Measurements from ENCODE around the gene STK32B.

The STK32B gene

GRCh38 chr4:5446595-5447226, 395.4 kb downstream of the STK32B start:
- no peak for DNase-seq (ENCODE audit: low read depth)

DNA sequence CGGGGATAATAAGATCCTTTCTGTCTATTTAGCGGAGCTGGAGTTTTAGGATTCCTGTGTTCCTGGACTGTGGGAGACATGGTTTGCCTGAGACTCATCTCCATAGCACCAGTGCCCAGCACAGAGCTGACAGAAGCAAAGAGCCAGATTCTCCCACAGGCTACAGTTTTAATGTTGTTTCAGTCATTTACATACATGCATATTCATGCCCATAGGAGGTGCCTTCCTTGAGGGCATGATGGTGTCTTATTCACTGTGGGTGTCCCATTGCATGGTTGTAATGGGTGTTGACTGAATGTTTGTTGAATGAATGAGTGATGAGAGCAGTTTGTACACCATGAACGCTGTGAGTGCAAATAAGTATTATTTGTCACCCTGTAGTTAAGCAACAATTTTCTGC, 396.5 kb downstream of the STK32B start:
- DNase-seq (ENCODE audit: low read depth): no peak

- DNase-seq (ENCODE audit: low read depth): no peak
Observed at GRCh38 chr4:5448221-5448620, 396.9 kb downstream of the STK32B start.

DNA sequence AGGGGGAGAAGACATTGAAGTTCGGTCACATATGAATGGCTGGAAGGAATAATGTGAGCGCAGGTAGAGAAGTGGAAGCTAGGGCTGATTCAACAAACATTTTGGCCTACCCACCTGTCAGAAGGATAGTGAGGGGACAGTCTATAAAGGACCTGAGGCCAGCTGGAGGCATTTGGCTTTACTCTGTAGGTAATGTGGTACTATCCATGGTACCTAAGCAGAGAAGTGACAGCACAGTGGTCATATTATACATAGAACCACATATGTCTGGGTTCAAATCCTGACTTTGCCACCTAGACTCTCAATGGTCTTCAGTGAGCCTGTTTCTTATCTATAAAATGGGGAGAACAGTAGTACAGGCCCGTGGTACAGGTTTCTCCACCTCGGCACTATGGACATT, 400.0 kb downstream of the STK32B start:
- DNase-seq (ENCODE audit: low read depth): no peak

GRCh38 chr4:5452156-5452555, 400.9 kb downstream of the STK32B start:
- no peak for DNase-seq (ENCODE audit: low read depth)

DNA sequence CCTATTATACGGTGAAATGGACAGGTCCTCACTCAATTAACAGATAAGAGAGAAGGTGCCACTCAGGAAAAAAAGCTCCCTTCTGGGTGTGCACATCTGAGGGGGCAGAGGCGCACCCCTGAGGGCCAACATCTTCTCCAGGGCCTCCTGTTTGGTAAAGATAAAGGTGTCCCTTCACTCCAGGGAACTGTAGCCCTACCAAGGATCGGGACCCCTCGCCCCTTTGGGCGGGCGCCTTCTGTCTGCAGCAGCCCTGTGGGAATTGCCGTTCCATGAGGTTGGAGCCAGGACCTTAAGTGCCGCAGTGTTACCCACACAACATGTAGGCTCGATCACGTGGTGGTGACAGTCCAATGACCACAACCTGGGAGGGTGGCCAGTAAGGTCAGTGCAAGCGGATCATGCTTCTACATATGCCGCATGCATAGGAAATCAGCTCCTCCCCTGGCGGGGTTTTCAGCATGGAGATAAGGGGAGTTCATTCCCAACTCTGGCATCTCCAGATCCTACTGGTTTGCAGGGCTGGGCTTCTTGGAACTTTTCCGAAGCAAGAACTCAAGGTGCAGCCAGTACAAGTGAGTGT, 403.8 kb downstream of the STK32B start:
- no peak for DNase-seq (ENCODE audit: low read depth)

- DNase-seq (ENCODE audit: low read depth): no peak
Observed at GRCh38 chr4:5456296-5456845, 405.1 kb downstream of the STK32B start.

GRCh38 chr4:5458676-5459075, 407.4 kb downstream of the STK32B start:
- no peak for DNase-seq (ENCODE audit: low read depth)

DNA sequence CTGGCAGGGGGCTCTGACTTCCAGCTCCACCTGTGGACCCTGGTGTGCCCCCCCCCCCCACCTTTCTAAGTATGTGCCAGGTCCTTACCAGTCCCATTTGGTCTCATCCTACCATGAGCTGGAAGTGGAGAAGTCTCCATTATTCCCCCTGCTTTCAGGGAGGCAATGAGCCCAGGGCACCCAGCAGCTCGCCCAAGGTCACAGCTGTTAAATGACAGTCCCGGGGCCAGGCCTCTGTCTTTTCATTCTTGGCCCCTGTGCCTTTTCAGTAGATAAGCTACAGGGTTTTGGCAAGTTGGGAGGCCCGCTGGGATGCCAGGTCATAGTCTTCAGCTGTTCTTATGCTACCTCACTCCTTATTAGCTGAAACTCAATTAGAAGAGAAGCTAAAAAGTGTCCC, 408.0 kb downstream of the STK32B start:
- no peak for DNase-seq (ENCODE audit: low read depth)

DNA sequence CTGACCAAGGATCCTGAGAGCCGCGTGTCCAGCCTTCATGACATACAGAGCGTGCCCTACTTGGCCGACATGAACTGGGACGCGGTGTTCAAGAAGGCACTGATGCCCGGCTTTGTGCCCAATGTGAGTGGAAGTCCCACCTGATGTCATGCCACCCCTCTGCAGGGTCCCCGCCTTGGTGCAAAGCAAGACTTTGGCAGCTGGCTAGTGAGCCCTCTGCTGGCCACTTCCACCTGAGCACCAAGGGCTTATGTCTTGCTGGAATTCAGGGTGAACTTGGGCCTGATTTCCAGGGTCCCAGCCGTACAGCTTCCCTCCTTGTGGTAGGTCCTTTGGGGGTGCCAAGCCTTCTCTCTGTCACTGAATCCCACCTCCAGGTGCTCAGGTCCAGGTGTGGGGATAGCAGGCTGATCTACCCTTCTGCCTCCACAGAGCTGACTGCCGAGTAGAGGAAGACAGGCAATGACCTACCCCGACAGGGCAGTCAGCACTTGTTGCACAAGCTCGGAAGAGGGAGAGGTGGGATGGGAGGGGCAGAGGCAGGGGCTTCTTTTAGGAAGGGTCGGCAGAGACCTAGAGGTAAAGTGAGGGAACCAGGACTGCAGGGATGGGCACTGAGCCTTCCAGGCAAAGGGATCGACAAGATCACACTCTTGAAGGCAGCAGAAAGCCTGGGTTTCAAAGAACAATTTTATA, 409.0 kb downstream of the STK32B start:
- peak; percentile 7 for DNase-seq (ENCODE audit: low read depth)

DNA sequence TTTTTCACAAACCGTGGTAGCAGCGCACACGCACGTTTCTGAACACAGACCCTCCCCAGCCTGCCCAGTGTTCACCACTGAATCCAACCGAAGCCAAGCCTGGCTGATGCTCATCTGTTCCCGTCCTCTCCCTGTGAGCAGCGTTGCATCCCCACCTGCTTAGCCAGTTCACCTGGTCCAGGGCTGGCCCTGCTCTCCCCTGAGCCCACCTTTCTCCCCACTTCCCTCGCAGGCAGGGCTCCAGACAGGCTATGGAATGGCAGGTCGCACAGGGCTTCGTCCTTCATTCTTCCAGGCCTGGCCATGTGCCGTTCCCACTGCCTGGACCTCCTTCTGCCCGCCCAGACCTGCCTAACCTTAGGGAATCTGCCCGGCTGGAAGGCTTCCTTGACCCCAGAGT, 410.2 kb downstream of the STK32B start:
- no peak for DNase-seq (ENCODE audit: low read depth)

DNA sequence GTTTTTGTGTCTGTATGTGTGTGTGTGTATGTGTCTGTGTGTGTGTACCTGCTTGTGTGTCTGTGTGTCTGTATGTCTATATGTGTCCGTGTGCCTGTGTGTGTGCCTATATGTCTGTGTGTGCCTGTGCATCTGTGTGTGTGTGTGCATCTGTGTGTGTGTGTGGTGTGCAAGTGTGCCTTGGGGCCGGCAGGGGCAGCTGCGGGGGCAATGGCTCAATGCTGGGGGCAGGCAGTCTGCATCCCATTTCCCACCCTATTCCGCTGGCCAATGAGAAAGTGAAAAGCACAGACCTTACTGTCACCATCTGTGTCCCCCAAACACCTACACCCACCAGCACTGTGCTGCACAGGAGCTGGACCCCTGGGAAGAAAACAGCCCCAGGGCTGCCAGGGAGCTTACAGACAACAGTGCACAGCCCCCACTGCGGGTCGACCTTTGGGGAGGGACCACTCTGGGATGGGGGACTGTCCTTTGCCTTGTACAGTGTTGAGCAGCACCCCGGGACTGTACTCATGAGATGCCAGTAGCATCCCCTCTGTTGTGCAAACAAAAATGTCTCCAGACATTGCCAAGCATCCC, 411.1 kb downstream of the STK32B start:
- DNase-seq (ENCODE audit: low read depth): no peak

- no peak for DNase-seq (ENCODE audit: low read depth)
Observed at GRCh38 chr4:5462896-5463295, 411.6 kb downstream of the STK32B start.

- DNase-seq (ENCODE audit: low read depth): no peak
Observed at GRCh38 chr4:5463361-5463760, 412.1 kb downstream of the STK32B start.

GRCh38 chr4:5463936-5464650, 412.8 kb downstream of the STK32B start:
- DNase-seq (ENCODE audit: low read depth): no peak

DNA sequence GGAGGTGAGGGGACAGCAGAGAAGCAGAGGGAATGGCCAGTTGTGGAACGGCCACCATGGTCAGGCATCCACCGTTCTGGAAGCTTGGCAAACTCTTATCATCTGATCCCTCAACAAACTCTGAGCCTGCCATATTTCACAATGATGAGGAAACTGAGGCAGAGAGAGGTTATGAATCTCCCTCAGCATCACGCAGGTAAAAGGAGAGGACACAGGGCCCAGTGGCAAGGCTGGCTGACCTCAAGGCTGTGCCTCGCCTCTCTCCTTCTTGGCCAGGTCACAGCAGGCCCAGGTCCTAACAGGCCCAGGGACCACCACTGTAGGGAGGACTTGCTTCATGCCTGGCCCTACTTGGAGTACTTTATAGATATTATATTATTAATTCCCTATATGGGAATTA, 414.2 kb downstream of the STK32B start:
- no peak for DNase-seq (ENCODE audit: low read depth)

- no peak for DNase-seq (ENCODE audit: low read depth)
Observed at GRCh38 chr4:5465956-5466355, 414.7 kb downstream of the STK32B start.

DNA sequence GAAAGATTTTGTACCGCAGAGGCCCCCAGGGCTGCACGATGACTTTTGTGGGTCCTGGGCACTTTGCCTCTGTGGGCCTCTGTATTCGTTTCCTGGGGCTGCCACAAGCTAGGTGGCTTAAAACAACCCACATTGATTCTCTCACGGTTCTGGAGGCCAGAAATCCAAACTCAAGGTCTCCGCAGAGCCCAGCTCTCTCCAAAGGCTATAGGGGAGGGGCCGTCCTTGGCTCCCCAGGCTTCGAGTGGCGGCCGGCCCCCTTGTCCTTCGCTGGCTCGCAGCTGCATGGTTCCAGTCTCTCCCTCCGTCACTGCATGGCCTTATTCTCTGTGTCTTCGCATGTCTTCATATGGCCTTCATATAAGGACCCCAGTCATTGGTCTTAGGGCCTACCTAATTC, 415.8 kb downstream of the STK32B start:
- DNase-seq (ENCODE audit: low read depth): no peak

GRCh38 chr4:5469151-5469775, 418.0 kb downstream of the STK32B start:
- no peak for DNase-seq (ENCODE audit: low read depth)

GRCh38 chr4:5469861-5470260, 418.6 kb downstream of the STK32B start:
- no peak for DNase-seq (ENCODE audit: low read depth)

- no peak for DNase-seq (ENCODE audit: low read depth)
Observed at GRCh38 chr4:5470318-5471198, 419.3 kb downstream of the STK32B start.

Data from amniotic epithelial cell (primary cell).